ENCODE data around the gene RPL13. TPM values are rescaled to one million over a fixed set of nuclear protein-coding genes. Genes with fewer than 3 reads are reported as not detected.

RPL13 gene
- total RNA-seq, 1 experiment from 2014 or later, result 2,157 TPM

DNA sequence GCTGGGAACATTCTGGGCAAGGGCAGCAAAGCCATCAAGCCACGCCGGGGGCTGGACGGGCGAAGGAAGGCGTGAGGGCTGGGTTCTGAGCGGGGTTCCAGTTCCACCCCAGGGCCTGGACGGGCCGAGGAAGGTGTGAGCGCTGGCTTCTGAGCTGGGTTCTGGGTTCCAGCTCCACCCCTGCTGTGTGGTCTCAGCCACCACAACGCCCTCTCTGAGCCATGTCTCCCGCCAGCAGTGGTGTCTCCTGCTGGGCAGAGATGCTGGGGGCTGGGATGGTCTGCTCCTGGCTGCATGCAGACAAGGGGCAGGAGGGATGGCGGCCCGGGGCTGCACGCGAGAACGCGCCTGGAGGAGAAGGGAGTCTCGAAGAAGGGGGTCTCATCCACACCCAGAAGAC is 11.2 kb downstream of the RPL13 start:
- Histone ChIP-seq H2BK120ac (ENCODE audit: low read depth, low read length, poor library complexity, severe bottlenecking) (no peak overlapping the region), H2BK15ac (ENCODE audit: low read depth, low read length) (no peak overlapping the region), H3K18ac (ENCODE audit: insufficient read length, low read depth, low read length) (no peak overlapping the region), H3K79me1 (ENCODE audit: insufficient read depth, low read depth, low read length, poor library complexity, severe bottlenecking) (no peaks in the 10 kb centered on the region), H3K56ac (ENCODE audit: insufficient read length, low read depth, low read length) (no peak overlapping the region), H3K27me3 (ENCODE audit: insufficient read depth, low read length) (peaks cover 2% of the 10 kb centered on the region; the same call in 1 of the 2 replicates), H3K79me2 (ENCODE audit: insufficient read depth, low read length) (no peaks in the 10 kb centered on the region), H2BK20ac (ENCODE audit: low read depth, low read length, poor library complexity, severe bottlenecking) (no peak overlapping the region), H4K91ac (ENCODE audit: insufficient read length, low read depth, low read length) (no peak overlapping the region), H3K27ac (ENCODE audit: insufficient read length, low read depth, low read length) (no peak overlapping the region), H2BK5ac (ENCODE audit: insufficient read length, low read length) (no peak overlapping the region), H3K23me2 (ENCODE audit: insufficient read length, low read depth, low read length, poor library complexity, severe bottlenecking) (peaks cover 11% of the 10 kb centered on the region), H3K14ac (ENCODE audit: insufficient read depth, low read length) (no peak overlapping the region), H3K9me3 (ENCODE audit: control insufficient read depth, low read depth, low read length) (no peaks in the 10 kb centered on the region), H4K5ac (ENCODE audit: insufficient read length, low read depth, low read length) (no peak overlapping the region), H3T11ph (ENCODE audit: low read length) (no peak overlapping the region), H3K23ac (ENCODE audit: insufficient read length, low read depth, low read length) (no peak overlapping the region), H4K8ac (replicated peaks; ENCODE audit: insufficient read length, low read depth, low read length) (no peak overlapping the region), H2BK12ac (ENCODE audit: insufficient read length, low read depth, low read length) (no peak overlapping the region), H3K9ac (ENCODE audit: extremely low read depth, insufficient read length, low read length) (no peak overlapping the region), H4K20me1 (ENCODE audit: control insufficient read depth, insufficient read depth, insufficient read length) (no peaks in the 10 kb centered on the region), H3K4me2 (ENCODE audit: insufficient read depth, insufficient read length, low read length) (no peak overlapping the region), H2AK5ac (ENCODE audit: insufficient read length, low read length) (no peak overlapping the region), H2AFZ (ENCODE audit: low read length) (no peak overlapping the region), H3K4me1 (ENCODE audit: insufficient read depth, low read length) (no peaks in the 10 kb centered on the region), H3K4ac (ENCODE audit: low read depth, low read length) (no peak overlapping the region)
- Mint-ChIP-seq H3K27me3 (ENCODE audit: low read depth) (peaks cover 38% of the 10 kb centered on the region), H3K36me3 (ENCODE audit: insufficient read depth in 1 of 3, low read depth in 3 of 3) (peaks cover 0 to 6% (median 0%) of the 10 kb centered on the region in 3 experiments; a peak in 2 of 7 replicates), H3K9me3 (no peaks in the 10 kb centered on the region), H3K27ac (no peak overlapping the region), H3K4me1 (peaks cover 2 to 6% of the 10 kb centered on the region in 2 experiments; a peak in 3 of 4 replicates), H3K4me3 (peak overlapping the region in 1 of 2 experiments; percentile 26; a peak in 1 of 5 replicates)
- no peak for DNase-seq
- WGBS (ENCODE audit: extremely low coverage, insufficient read length, low lambda C conversion rate), result no CpG with 5 or more reads among the region's 18 CpGs
- TF ChIP-seq, protein P1, sequence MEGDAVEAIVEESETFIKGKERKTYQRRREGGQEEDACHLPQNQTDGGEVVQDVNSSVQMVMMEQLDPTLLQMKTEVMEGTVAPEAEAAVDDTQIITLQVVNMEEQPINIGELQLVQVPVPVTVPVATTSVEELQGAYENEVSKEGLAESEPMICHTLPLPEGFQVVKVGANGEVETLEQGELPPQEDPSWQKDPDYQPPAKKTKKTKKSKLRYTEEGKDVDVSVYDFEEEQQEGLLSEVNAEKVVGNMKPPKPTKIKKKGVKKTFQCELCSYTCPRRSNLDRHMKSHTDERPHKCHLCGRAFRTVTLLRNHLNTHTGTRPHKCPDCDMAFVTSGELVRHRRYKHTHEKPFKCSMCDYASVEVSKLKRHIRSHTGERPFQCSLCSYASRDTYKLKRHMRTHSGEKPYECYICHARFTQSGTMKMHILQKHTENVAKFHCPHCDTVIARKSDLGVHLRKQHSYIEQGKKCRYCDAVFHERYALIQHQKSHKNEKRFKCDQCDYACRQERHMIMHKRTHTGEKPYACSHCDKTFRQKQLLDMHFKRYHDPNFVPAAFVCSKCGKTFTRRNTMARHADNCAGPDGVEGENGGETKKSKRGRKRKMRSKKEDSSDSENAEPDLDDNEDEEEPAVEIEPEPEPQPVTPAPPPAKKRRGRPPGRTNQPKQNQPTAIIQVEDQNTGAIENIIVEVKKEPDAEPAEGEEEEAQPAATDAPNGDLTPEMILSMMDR (conservative IDR thresholded peaks at IDR 0.05), result no peak
